GM12878 (cell line): ENCODE data around the gene ELMO3. TPM values are rescaled to one million over a fixed set of nuclear protein-coding genes. Genes with fewer than 3 reads are reported as not detected.

ENCODE experiments used
- ATAC-seq: fragments of 200-7000 bp; cut with Tn5 transposase; 3 replicates; pipeline ENCODE4 v1.9.1; 2020; ENCODE audit warnings: mild to moderate bottlenecking, moderate library complexity
- BruUV-seq: library from RNA; stranded (reverse); fragments of 400-500 nt; replicated peaks from 2 replicates; lab custom pipeline; 2021; lab: Mats Ljungman, UMichigan
- CTCF ChIA-PET: fragments of 300-600 bp; sonication (Branson Sonifier 250); formaldehyde crosslinking; extraction: SDS; loops from one replicate; lab custom pipeline; 2021; ENCODE audit warnings: inconsistent platforms; lab: Yijun Ruan, JAX
- POLR2A ChIA-PET: fragments of 350-600 bp; formaldehyde crosslinking; extraction: SDS; loops from one replicate; lab custom pipeline; 2021; ENCODE audit warnings: inconsistent platforms; lab: Charles Lee
- RAD21 ChIA-PET: fragments of 300-600 bp; sonication (Branson Sonifier 250); formaldehyde crosslinking; loops from one replicate; lab custom pipeline; 2023; ENCODE audit warnings: antibody characterized with exemption; ENCODE audit not compliant: unreplicated experiment; lab: Charles Lee
- SMC1A ChIA-PET: fragments of 300-600 bp; sonication (Branson Sonifier 250); formaldehyde crosslinking; loops from one replicate; lab custom pipeline; 2023; ENCODE audit not compliant: unreplicated experiment, uncharacterized antibody; lab: Charles Lee
- DNase-seq: peaks from one replicate; pipeline ENCODE4 v3.0.0-alpha.2; 2011; ENCODE audit warnings: low read depth, low spot score
- FAIRE-seq: peaks from 3 replicates; lab custom pipeline; 2011; peaks lifted over from hg19 to GRCh38; lab: Jason Lieb, UNC
- H2AFZ ChIP-seq: 2 replicates; pipeline ENCODE4 v1.6.0; 2011; ENCODE audit warnings: low read depth, low read length, control low read depth; ENCODE audit not compliant: control insufficient read depth
- H3K27ac ChIP-seq: 2 replicates; pipeline ENCODE4 v1.5.1; 2011; ENCODE audit warnings: control low read depth; ENCODE audit not compliant: control insufficient read depth, insufficient read depth
- H3K27me3 ChIP-seq, 2 experiments: replicated peaks in 1 of 2; 2 replicates each; pipeline versions ENCODE4 v1.6.0 to v1.6.1; 2011; ENCODE audit warnings: low read length in 1 of 2; ENCODE audit not compliant: control insufficient read depth in 2 of 2, insufficient read depth in 2 of 2
- H3K36me3 ChIP-seq, 2 experiments: 2 replicates each; pipeline ENCODE4 v1.5.1; 2011; ENCODE audit warnings: low read length in 1 of 2; ENCODE audit not compliant: control insufficient read depth in 2 of 2, insufficient read depth in 2 of 2
- H3K4me1 ChIP-seq: 2 replicates; pipeline ENCODE4 v1.6.1; 2011; ENCODE audit warnings: mild to moderate bottlenecking, low read length, moderate library complexity, mixed read lengths; ENCODE audit not compliant: control insufficient read depth, insufficient read depth
- H3K4me2 ChIP-seq: 2 replicates; pipeline ENCODE4 v1.6.0; 2011; ENCODE audit warnings: control low read depth; ENCODE audit not compliant: control insufficient read depth, insufficient read depth
- H3K4me3 ChIP-seq: fragments of 200-600 bp; sonication (generic); 2 replicates; pipeline ENCODE4 v1.5.1; 2016
- H3K79me2 ChIP-seq: 2 replicates; pipeline ENCODE4 v1.6.0; 2011; ENCODE audit warnings: low read length; ENCODE audit not compliant: control insufficient read depth, insufficient read depth
- H3K9ac ChIP-seq: 2 replicates; pipeline ENCODE4 v1.8.0; 2011; ENCODE audit warnings: low read length, control low read depth, mixed read lengths; ENCODE audit not compliant: control insufficient read depth, insufficient read depth
- H3K9me3 ChIP-seq: replicated peaks from 3 replicates; pipeline ENCODE4 v1.5.1; 2011; ENCODE audit warnings: mild to moderate bottlenecking, low read length; ENCODE audit not compliant: control insufficient read depth, insufficient read depth
- H4K20me1 ChIP-seq: 2 replicates; pipeline ENCODE4 v1.6.0; 2011; ENCODE audit not compliant: control insufficient read depth, insufficient read depth
- BCLAF1 ChIP-seq: fragments of 450-650 bp; IDR thresholded peaks from 2 replicates; pipeline ENCODE4 v1.6.1; 2017; ENCODE audit warnings: antibody characterized with exemption, mild to moderate bottlenecking, moderate library complexity
- BHLHE40 ChIP-seq, 2 experiments: fragments of 450-650 bp in 1 of 2; IDR thresholded peaks; 2 replicates each; pipeline ENCODE4 v1.6.1; 2011 to 2017; ENCODE audit warnings: low read depth in 2 of 2, borderline replicate concordance in 1 of 2, improper control_type of control experiment in 1 of 2, low read length in 1 of 2, mild to moderate bottlenecking in 1 of 2
- GATAD2B ChIP-seq: fragments of 450-650 bp; conservative IDR thresholded peaks from 2 replicates; pipeline ENCODE4 v1.6.1; 2017; ENCODE audit warnings: low read depth, mild to moderate bottlenecking, moderate library complexity
- KLF5 ChIP-seq: fragments of 450-650 bp; IDR thresholded peaks from 2 replicates; pipeline ENCODE4 v1.6.1; 2014; ENCODE audit warnings: mild to moderate bottlenecking; ENCODE audit not compliant: partially characterized antibody
- NRF1 ChIP-seq: conservative IDR thresholded peaks from 2 replicates; pipeline ENCODE4 v1.6.1; 2011; ENCODE audit warnings: mild to moderate bottlenecking, low read depth, low read length, improper control_type of control experiment
- RAD51 ChIP-seq: fragments of 450-650 bp; IDR thresholded peaks from 2 replicates; pipeline ENCODE4 v1.6.1; 2016; ENCODE audit warnings: moderate library complexity, mild to moderate bottlenecking, inconsistent platforms
- WGBS: methylation state at CpG from one replicate; pipeline ENCODE4 v1.1.6; 2016; ENCODE audit warnings: low lambda C conversion rate; ENCODE audit not compliant: insufficient replicate concordance, insufficient coverage; ENCODE audit errors: missing lambda C conversion rate; 5-methylcytosine and 5-hydroxymethylcytosine counted together
- in situ Hi-C: fragments of 300-500 bp; cut with MboI; formaldehyde crosslinking; loops from 9 replicates; pipeline ENCODE4 v1.14.3; 2018; ENCODE audit warnings: mixed read lengths
- intact Hi-C: fragments of 100-400 bp; cut with micrococcal nuclease; formaldehyde crosslinking; loops from one replicate; pipeline ENCODE4 v1.14.2; 2022; ENCODE audit not compliant: unreplicated experiment
- polyA plus RNA-seq, 11 experiments: library from polyadenylated mRNA; depleted of rRNA in 4 of 11; unstranded in 6 of 11; stranded (reverse) in 5 of 11; fragments of >200 nt; fragmentation: Nextera tagmentation in 4 of 11; fragmentation: Illumina TruSeq in 1 of 11; extraction: Ambion mirVana in 4 of 11; extraction: Trizol in 1 of 11; gene quantifications; 1 replicate in 1 of 11; 2 replicates in 10 of 11; pipeline versions ENCODE4 v1.2.1 to v1.2.3, GENCODE V29; 2011 to 2016; ENCODE audit warnings: inconsistent platforms in 2 of 11, missing spikeins in 2 of 11, low read depth in 1 of 11
- total RNA-seq, 4 experiments: library from RNA; depleted of rRNA in 3 of 4; stranded (reverse); fragments of >200 nt in 3 of 4; fragmentation: Illumina TruSeq in 1 of 4; extraction: Trizol in 1 of 4; gene quantifications; 2 replicates each; pipeline versions ENCODE4 v1.2.1 to v1.2.3, GENCODE V29; 2013 to 2021
- TF ChIP-seq, protein P1 (sequence below), 3 experiments: IDR thresholded peaks in 2 of 3; conservative IDR thresholded peaks in 1 of 3; 2 replicates each; pipeline ENCODE4 v1.5.1; 2011; ENCODE audit warnings: low read depth in 3 of 3, low read length in 3 of 3, mild to moderate bottlenecking in 3 of 3, control low read depth in 2 of 3, moderate library complexity in 2 of 3, inconsistent platforms in 1 of 3, mixed read lengths in 1 of 3; ENCODE audit not compliant: control insufficient read depth in 2 of 3, insufficient read depth in 1 of 3; ENCODE audit errors: extremely low read depth in 1 of 3
- TF ChIP-seq, protein P2 (sequence below): IDR thresholded peaks from 2 replicates; pipeline ENCODE4 v1.6.1; 2012; ENCODE audit warnings: mild to moderate bottlenecking, low read depth, low read length
- TF ChIP-seq, protein P3 (sequence below): IDR thresholded peaks from 2 replicates; pipeline ENCODE4 v1.6.1; 2011; ENCODE audit warnings: low read depth, low read length, improper control_type of control experiment, borderline replicate concordance

The ELMO3 gene
- total and polyA plus RNA-seq, 10 of the 15 experiments (the other 5 are each of a cell fraction or from before 2014, with no cell fraction given): 0.05 to 4.7 (median 0.96) TPM; not detected in 1

DNA sequence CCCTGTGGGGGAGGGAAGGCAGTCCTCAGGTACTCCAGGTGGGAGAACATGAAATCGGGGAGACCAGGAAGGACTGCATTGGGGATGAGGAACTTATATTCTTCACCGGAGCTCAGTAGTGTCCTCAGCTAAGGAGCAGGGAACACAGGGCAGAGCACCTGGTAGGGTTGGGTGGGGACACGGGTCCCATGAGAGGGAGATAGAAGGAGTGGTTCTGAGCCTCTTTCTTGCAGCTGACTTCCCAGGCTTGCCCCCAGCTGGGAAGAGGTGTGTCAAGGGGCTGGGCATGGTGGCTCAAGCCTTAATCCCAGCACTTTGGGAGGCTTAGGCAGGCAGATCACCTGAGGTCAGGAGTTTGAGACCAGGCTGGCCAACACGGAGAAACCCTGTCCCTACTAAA lies 46.3 kb downstream of the ELMO3 start (continued):
- TF ChIP-seq, protein P1, sequence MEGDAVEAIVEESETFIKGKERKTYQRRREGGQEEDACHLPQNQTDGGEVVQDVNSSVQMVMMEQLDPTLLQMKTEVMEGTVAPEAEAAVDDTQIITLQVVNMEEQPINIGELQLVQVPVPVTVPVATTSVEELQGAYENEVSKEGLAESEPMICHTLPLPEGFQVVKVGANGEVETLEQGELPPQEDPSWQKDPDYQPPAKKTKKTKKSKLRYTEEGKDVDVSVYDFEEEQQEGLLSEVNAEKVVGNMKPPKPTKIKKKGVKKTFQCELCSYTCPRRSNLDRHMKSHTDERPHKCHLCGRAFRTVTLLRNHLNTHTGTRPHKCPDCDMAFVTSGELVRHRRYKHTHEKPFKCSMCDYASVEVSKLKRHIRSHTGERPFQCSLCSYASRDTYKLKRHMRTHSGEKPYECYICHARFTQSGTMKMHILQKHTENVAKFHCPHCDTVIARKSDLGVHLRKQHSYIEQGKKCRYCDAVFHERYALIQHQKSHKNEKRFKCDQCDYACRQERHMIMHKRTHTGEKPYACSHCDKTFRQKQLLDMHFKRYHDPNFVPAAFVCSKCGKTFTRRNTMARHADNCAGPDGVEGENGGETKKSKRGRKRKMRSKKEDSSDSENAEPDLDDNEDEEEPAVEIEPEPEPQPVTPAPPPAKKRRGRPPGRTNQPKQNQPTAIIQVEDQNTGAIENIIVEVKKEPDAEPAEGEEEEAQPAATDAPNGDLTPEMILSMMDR (IDR thresholded peaks at IDR 0.05 in 2 of 3, conservative IDR thresholded peaks at IDR 0.05 in 1 of 3; ENCODE audit: control insufficient read depth in 2 of 3, extremely low read depth in 1 of 3, insufficient read depth in 1 of 3, low read depth in 3 of 3, low read length in 3 of 3): no peak

DNA sequence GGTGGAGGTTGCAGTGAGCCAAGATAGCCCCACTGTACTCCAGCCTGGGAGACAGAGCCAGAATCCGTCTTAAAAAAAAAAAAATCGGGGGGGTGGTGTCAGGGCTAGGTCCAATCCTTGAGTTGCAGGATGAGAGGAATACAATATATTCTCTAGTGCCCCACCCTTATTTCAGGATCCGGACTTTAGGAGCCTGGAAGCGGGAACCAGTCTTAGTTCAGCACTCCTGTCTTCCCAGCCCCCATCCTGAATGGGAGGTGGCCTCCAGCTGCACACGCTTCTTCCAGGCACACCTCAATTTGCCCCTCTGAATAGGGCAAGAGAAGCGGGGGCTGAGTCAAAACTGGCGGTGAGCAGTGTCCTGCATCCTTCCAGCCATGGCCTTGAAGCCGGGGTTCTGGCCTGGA lies 46.7 kb downstream of the ELMO3 start:
- Histone ChIP-seq H3K4me3 (peak overlapping the region; percentile 97), H3K4me2 (peak overlapping the region; percentile 99), H3K9me3 (no peaks in the 10 kb centered on the region), H4K20me1 (no peaks in the 10 kb centered on the region), H2AFZ (peak overlapping the region; percentile 55), H3K9ac (peak overlapping the region; percentile 82), H3K36me3 (no peaks in the 10 kb centered on the region; a peak in 1 of 4 replicates), H3K27ac (peak overlapping the region; percentile 98), H3K79me2 (peaks cover 39% of the 10 kb centered on the region), H3K27me3 (no peaks in the 10 kb centered on the region; a peak in 1 of 4 replicates), H3K4me1 (peaks cover 39% of the 10 kb centered on the region)
- FAIRE-seq (no peak), DNase-seq (no peak), ATAC-seq (no peak)
- RAD21 ChIA-PET: interaction anchor here (0.8 to 4.6 kb wide), 8 partner anchors 9 to 318 kb away, joined by 3 to 35 read pairs (median 4); partner anchors contain the start of genes ATP6V0D1, E2F4 and TMEM208
- intact Hi-C loops (loop anchor here (2.0 kb wide), 2 partner anchors 53 to 61 kb away; partner anchors contain the start of gene E2F4), in situ Hi-C loops (no loop called here)
- SMC1A ChIA-PET: interaction anchor here (1.1 to 4.1 kb wide), 6 partner anchors 8 to 75 kb away, joined by 3 to 21 read pairs (median 6); partner anchors contain the start of genes E2F4, NOL3 and TMEM208
- no TSS peak for BruUV-seq
- WGBS: under 1% methylated on average over 8 of the region's 8 CpGs
- TF ChIP-seq GATAD2B (no peak), BHLHE40 (IDR thresholded peaks at IDR 0.05; ENCODE audit: borderline replicate concordance in 1 of 2, low read depth in 2 of 2, low read length in 1 of 2) (peak in 1 of 2 experiments; percentile 72; a peak in 2 of 4 replicates), KLF5 (no peak), BCLAF1 (no peak), NRF1 (0 out of 2 replicates have a peak, but pooled peaks have one; percentile 3), RAD51 (peak; percentile 78; the same call in 1 of the 2 replicates)
- TF ChIP-seq, protein P2, sequence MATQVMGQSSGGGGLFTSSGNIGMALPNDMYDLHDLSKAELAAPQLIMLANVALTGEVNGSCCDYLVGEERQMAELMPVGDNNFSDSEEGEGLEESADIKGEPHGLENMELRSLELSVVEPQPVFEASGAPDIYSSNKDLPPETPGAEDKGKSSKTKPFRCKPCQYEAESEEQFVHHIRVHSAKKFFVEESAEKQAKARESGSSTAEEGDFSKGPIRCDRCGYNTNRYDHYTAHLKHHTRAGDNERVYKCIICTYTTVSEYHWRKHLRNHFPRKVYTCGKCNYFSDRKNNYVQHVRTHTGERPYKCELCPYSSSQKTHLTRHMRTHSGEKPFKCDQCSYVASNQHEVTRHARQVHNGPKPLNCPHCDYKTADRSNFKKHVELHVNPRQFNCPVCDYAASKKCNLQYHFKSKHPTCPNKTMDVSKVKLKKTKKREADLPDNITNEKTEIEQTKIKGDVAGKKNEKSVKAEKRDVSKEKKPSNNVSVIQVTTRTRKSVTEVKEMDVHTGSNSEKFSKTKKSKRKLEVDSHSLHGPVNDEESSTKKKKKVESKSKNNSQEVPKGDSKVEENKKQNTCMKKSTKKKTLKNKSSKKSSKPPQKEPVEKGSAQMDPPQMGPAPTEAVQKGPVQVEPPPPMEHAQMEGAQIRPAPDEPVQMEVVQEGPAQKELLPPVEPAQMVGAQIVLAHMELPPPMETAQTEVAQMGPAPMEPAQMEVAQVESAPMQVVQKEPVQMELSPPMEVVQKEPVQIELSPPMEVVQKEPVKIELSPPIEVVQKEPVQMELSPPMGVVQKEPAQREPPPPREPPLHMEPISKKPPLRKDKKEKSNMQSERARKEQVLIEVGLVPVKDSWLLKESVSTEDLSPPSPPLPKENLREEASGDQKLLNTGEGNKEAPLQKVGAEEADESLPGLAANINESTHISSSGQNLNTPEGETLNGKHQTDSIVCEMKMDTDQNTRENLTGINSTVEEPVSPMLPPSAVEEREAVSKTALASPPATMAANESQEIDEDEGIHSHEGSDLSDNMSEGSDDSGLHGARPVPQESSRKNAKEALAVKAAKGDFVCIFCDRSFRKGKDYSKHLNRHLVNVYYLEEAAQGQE: no peak
- TF ChIP-seq, protein P3, sequence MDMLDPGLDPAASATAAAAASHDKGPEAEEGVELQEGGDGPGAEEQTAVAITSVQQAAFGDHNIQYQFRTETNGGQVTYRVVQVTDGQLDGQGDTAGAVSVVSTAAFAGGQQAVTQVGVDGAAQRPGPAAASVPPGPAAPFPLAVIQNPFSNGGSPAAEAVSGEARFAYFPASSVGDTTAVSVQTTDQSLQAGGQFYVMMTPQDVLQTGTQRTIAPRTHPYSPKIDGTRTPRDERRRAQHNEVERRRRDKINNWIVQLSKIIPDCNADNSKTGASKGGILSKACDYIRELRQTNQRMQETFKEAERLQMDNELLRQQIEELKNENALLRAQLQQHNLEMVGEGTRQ: peak; percentile 57
- CTCF ChIA-PET: interaction anchor here (0.7 to 4.9 kb wide), 11 partner anchors 15 to 293 kb away, joined by 3 to 29 read pairs (median 3); partner anchors contain the start of genes FBXL8, TMEM208 and TRADD
- POLR2A ChIA-PET: interaction anchor here (0.7 to 8.0 kb wide), 6 partner anchors 19 to 316 kb away, joined by 3 to 100 read pairs (median 4); partner anchors contain the start of genes FBXL8, TMEM208 and TRADD
